Kidney (tissue), 14 donors: ENCODE data around the gene MAMSTR. TPM values are rescaled to one million over a fixed set of nuclear protein-coding genes. Genes with fewer than 3 reads are reported as not detected.

Experiments used
- DNase-seq, 5 donors: peaks; one replicate each; pipeline ENCODE4 v3.0.0-alpha.2; 2013 to 2020
- FAIRE-seq: peaks from 2 replicates; lab custom pipeline; 2012; peaks lifted over from hg19 to GRCh38; lab: Jason Lieb, UNC
- H3K27ac ChIP-seq, 2 donors: one replicate each; pipeline ENCODE4 v1.7.0; 2013; ENCODE audit warnings: low read depth in 2 of 2, low read length in 2 of 2, inconsistent platforms in 1 of 2
- H3K27me3 ChIP-seq: one replicate; pipeline ENCODE4 v1.7.1; 2013; ENCODE audit warnings: low read length, inconsistent platforms; ENCODE audit not compliant: control insufficient read depth, insufficient read depth
- H3K36me3 ChIP-seq, 3 donors: one replicate each; pipeline versions ENCODE4 v1.7.0 to v1.7.1; 2013; ENCODE audit warnings: low read length in 3 of 3, control low read depth in 1 of 3, inconsistent platforms in 1 of 3; ENCODE audit not compliant: insufficient read depth in 3 of 3, control insufficient read depth in 2 of 3
- H3K4me1 ChIP-seq, 3 donors: one replicate each; pipeline versions ENCODE4 v1.7.0 to v1.7.1; 2013; ENCODE audit warnings: low read length in 3 of 3, inconsistent platforms in 1 of 3, low read depth in 1 of 3; ENCODE audit not compliant: control insufficient read depth in 2 of 3, insufficient read depth in 2 of 3
- H3K4me3 ChIP-seq, 3 donors: one replicate each; pipeline versions ENCODE4 v1.7.0 to v1.8.1; 2013; ENCODE audit warnings: low read length in 3 of 3, control low read depth in 1 of 3, inconsistent platforms in 1 of 3
- H3K9ac ChIP-seq, 3 donors: one replicate each; pipeline versions ENCODE4 v1.7.0 to v1.7.1; 2013; ENCODE audit warnings: low read length in 3 of 3, control low read depth in 1 of 3, inconsistent platforms in 1 of 3
- H3K9me3 ChIP-seq, 3 donors: one replicate each; pipeline versions ENCODE4 v1.7.0 to v1.7.1; 2013; ENCODE audit warnings: low read length in 3 of 3, control low read depth in 1 of 3, inconsistent platforms in 1 of 3; ENCODE audit not compliant: control insufficient read depth in 2 of 3, insufficient read depth in 1 of 3
- intact Hi-C: fragments of 100-400 bp; cut with DNase I; formaldehyde crosslinking; loops from one replicate; pipeline ENCODE4 v1.11.1; 2022
- polyA plus RNA-seq: library from polyadenylated mRNA; stranded (reverse); fragments of 350-450 nt; fragmentation: Illumina TruSeq; extraction: RNeasy Lipid Tissue Mini Kit (QIAGEN cat#74804); gene quantifications from one replicate; pipeline ENCODE4 v1.2.3, GENCODE V29; 2014; ENCODE audit warnings: low read depth, low replicate concordance; ENCODE audit not compliant: insufficient read depth
- total RNA-seq: library from RNA; stranded (reverse); fragmentation: NEBNext Ultra II Directional; extraction: Animal tissue kit (Norgen Biotek cat#: 25700); gene quantifications from one replicate; pipeline ENCODE4 v1.2.1, GENCODE V29; 2021
- TF ChIP-seq, protein P1 (sequence below): IDR thresholded peaks from 3 replicates; pipeline ENCODE4 v1.5.1; 2012; ENCODE audit warnings: mild to moderate bottlenecking, moderate library complexity, borderline replicate concordance; ENCODE audit not compliant: insufficient read depth; ENCODE audit errors: extremely low read depth
- donor health status: control.
- donor health status: control.
- donor health status: control.
- donor health status: control.
- donor health status: control.
- donor health status: DM: yes; HTN: yes; CAD: no.
- donor health status: Normal renal cell carcinoma (clear cell type).

The MAMSTR gene
- total and polyA plus RNA-seq, 2 donors from 2014 or later, result 2.2 to 3.6 TPM

DNA sequence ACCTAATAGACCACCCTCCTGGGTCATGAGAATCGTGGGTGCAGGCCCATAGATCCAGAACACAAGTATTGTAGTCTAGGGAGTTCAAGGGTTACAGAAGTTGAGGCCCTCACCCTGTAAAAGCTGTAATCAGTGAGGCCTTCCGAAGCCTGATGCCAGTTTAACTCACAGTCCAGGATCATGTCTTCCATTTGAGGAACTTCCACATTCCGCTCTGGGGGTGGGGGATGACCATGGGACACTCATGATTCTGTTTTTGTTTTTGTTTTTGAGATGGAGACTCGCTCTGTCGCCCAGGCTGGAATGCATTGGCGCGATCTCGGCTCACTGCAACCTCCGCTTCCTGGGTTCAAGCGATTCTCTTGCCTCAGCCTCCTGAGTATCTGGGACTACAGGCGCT is 22.6 kb upstream of the MAMSTR start:
- Histone ChIP-seq H3K27ac (no peak overlapping the region), H3K27me3 (peaks cover 4% of the 10 kb centered on the region), H3K4me1 (peaks cover 0 to 9% (median 0%) of the 10 kb centered on the region in 3 donors), H3K9ac (no peak overlapping the region), H3K9me3 (no peaks in the 10 kb centered on the region), H3K36me3 (no peaks in the 10 kb centered on the region), H3K4me3 (no peak overlapping the region)
- TF ChIP-seq, protein P1, sequence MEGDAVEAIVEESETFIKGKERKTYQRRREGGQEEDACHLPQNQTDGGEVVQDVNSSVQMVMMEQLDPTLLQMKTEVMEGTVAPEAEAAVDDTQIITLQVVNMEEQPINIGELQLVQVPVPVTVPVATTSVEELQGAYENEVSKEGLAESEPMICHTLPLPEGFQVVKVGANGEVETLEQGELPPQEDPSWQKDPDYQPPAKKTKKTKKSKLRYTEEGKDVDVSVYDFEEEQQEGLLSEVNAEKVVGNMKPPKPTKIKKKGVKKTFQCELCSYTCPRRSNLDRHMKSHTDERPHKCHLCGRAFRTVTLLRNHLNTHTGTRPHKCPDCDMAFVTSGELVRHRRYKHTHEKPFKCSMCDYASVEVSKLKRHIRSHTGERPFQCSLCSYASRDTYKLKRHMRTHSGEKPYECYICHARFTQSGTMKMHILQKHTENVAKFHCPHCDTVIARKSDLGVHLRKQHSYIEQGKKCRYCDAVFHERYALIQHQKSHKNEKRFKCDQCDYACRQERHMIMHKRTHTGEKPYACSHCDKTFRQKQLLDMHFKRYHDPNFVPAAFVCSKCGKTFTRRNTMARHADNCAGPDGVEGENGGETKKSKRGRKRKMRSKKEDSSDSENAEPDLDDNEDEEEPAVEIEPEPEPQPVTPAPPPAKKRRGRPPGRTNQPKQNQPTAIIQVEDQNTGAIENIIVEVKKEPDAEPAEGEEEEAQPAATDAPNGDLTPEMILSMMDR, result no peak
- intact Hi-C loops, result no loop called here
- DNase-seq, result no peak
- FAIRE-seq, result no peak

DNA sequence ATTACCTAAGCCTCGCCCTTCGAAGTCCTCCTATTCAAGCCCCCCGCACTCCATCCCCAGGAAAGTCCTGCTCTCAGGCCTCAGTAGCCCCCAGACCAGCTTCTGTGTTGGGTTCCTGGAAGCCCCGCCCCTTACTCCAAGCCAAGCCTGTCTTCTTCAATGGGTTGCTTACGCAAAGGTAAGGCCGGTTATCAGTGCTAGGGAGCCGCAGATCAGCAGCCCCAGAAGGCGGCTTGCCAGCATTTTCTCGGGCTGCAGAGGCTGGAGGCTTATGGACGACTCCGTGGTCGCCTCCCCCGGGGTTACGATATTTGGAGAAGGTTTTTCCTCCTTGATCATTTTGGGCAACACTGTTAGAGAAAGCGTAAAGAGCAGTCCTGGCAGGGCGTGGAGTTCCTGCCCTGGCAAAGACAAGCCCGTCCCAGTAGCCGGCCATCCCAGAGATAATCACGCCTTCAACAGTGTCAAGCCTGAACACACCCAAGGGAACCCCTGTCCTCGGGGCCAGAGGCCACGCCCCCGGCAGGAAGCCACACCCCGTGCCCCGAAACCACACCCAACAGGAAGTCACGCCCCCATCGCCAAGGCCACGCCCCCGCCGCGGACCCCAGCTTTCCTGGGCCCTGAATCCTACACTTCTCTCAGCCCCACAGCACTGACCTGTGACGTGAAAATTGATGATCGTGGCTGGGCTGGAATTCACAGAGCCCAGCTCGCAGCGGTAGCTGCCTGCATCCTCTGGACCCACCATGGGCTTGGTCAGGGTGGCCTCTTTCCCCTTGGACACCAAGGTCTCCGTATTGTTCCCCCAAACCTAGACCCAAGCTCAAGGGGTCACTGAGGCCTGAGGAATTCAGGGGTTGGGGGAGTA is 21.8 kb upstream of the MAMSTR start:
- DNase-seq, result peak in 3 of 5 donors; percentile 31 to 84 (median 82)
- Histone ChIP-seq H3K27me3 (peaks cover 4% of the 10 kb centered on the region), H3K36me3 (no peaks in the 10 kb centered on the region), H3K9ac (peak overlapping the region in 1 of 3 donors; percentile 58), H3K4me3 (peak overlapping the region in 2 of 3 donors; percentile 7 to 29), H3K27ac (peak overlapping the region; percentile 78 to 79), H3K9me3 (no peaks in the 10 kb centered on the region), H3K4me1 (peaks cover 0 to 9% (median 0%) of the 10 kb centered on the region in 3 donors)
- TF ChIP-seq, protein P1, result no peak
- FAIRE-seq, result no peak
- intact Hi-C loops, result no loop called here

DNA sequence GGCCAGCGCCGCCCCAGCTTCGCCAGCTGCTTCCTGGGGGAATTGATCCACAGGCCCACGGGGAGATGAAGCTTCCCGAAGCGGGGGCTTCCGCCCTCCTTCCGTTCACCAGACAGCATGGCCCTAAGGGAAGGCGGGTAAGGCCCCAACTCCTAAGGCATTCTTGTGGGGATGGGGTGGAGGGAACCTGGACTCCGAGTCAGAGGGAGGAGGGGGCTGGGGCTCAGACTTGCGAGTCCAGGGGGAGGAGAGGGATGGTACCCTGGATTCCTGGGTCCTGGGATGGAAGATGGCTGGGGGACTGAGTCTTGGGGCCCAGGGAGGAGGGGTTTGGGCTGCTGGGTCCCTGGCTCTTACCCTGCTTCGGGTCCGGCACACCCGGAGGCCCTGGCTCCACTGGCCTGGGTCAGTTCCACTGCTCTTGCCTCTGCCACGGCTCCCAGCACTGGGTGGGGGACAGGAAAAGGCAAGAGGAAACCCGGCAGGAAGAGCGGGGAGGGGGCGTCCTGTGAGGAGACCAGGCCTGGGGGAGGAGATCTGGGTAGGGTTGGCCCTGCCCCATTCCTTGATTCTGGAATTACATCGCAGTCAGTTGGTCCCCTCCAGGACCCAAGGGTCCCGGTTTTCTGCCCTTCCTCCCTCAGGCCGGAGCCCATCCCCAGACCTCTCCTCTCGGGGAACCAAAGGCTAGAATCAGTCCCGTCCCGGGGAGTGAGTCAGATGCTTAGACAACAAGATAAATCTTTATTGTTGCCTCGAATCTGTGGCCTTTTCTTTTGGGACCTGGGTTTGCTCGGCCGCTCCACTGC is 20.8 kb upstream of the MAMSTR start, which contains the start of gene RASIP1:
Gene RASIP1 (minus strand): TSS at position 447 of the 809 bp plus-strand sequence. CDS start 328 bp downstream, at position 119.
- Histone ChIP-seq H3K36me3 (no peaks in the 10 kb centered on the region), H3K9ac (peak within 1 kb of the TSS in 2 of 3 donors; percentile 58 to 73), H3K27ac (peak within 1 kb of the TSS; percentile 78 to 84), H3K9me3 (no peaks in the 10 kb centered on the region), H3K4me1 (peaks cover 0 to 9% (median 0%) of the 10 kb centered on the region in 3 donors), H3K4me3 (peak within 1 kb of the TSS; percentile 7 to 63 (median 56)), H3K27me3 (no peaks in the 10 kb centered on the region)
- DNase-seq (peak in 3 of 5 donors; percentile 57 to 90 (median 71)), FAIRE-seq (no peak)
- TF ChIP-seq, protein P1, result no peak
- intact Hi-C loops, result no loop called here
